ENCODE measurements around the gene ZBTB7C. TPM values are rescaled to one million over a fixed set of nuclear protein-coding genes. Genes with fewer than 3 reads are reported as not detected.

Gene ZBTB7C
- polyA plus RNA-seq, 2 of the 4 experiments (the other 2 are of a cell fraction) = 0.10 to 0.12 TPM

DNA sequence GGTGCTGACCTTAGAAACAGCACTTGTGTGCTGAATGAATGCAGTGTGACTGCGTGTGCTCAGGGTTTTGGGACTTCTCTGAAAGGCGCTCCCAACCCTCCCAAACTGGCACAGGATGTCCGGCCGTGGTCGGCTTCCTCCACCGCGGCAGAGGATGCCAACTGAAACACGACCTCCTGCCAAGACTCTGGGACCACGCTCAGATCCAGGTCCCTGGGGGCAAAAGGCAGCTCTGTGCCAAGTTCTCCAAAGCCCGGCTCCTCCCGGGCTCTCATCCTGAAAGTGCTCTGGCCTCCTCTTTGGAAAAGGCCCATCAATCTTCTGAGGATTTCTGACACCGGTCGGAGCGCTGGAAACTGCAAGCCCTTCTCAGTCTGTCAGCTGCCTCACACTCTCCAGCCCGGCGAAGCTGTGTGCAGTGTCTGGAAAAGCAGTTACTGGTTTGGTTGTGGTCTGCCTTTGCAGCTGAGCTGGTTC, 32.3 kb upstream of the ZBTB7C start:
- TF ChIP-seq ZFP36 (IDR thresholded peaks at IDR 0.05; ENCODE audit: borderline replicate concordance, partially characterized antibody) (no peak), HEYL (CRISPR knock-in tag; IDR thresholded peaks at IDR 0.05) (no peak), FOSB (CRISPR knock-in tag; IDR thresholded peaks at IDR 0.05) (no peak), TP53 (CRISPR knock-in tag; IDR thresholded peaks at IDR 0.05) (no peak), HOXB5 (CRISPR knock-in tag; IDR thresholded peaks at IDR 0.05) (no peak), JUNB (IDR thresholded peaks at IDR 0.05) (no peak), SREBF2 (IDR thresholded peaks at IDR 0.05) (no peak), POLR2AphosphoS2 (conservative IDR thresholded peaks at IDR 0.05; ENCODE audit: low read length) (no peak), RARB (CRISPR knock-in tag; IDR thresholded peaks at IDR 0.05) (no peak), TFCP2L1 (CRISPR knock-in tag; IDR thresholded peaks at IDR 0.05) (no peak), EP300 (IDR thresholded peaks at IDR 0.05) (no peak), NFE2L2 (conservative IDR thresholded peaks at IDR 0.05; ENCODE audit: low read length) (no peak), ATOH8 (CRISPR knock-in tag; IDR thresholded peaks at IDR 0.05; ENCODE audit: low read depth) (no peak), RFX5 (IDR thresholded peaks at IDR 0.05) (no peak), HDAC2 (IDR thresholded peaks at IDR 0.05) (no peak), JUN (IDR thresholded peaks at IDR 0.05) (no peak), MAFK (IDR thresholded peaks at IDR 0.05; ENCODE audit: partially characterized antibody) (no peak), KDM5A (IDR thresholded peaks at IDR 0.05) (no peak)
- TF ChIP-seq, protein P1, sequence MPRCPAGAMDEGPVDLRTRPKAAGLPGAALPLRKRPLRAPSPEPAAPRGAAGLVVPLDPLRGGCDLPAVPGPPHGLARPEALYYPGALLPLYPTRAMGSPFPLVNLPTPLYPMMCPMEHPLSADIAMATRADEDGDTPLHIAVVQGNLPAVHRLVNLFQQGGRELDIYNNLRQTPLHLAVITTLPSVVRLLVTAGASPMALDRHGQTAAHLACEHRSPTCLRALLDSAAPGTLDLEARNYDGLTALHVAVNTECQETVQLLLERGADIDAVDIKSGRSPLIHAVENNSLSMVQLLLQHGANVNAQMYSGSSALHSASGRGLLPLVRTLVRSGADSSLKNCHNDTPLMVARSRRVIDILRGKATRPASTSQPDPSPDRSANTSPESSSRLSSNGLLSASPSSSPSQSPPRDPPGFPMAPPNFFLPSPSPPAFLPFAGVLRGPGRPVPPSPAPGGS (IDR thresholded peaks at IDR 0.05) = no peak
- TF ChIP-seq, protein P2, sequence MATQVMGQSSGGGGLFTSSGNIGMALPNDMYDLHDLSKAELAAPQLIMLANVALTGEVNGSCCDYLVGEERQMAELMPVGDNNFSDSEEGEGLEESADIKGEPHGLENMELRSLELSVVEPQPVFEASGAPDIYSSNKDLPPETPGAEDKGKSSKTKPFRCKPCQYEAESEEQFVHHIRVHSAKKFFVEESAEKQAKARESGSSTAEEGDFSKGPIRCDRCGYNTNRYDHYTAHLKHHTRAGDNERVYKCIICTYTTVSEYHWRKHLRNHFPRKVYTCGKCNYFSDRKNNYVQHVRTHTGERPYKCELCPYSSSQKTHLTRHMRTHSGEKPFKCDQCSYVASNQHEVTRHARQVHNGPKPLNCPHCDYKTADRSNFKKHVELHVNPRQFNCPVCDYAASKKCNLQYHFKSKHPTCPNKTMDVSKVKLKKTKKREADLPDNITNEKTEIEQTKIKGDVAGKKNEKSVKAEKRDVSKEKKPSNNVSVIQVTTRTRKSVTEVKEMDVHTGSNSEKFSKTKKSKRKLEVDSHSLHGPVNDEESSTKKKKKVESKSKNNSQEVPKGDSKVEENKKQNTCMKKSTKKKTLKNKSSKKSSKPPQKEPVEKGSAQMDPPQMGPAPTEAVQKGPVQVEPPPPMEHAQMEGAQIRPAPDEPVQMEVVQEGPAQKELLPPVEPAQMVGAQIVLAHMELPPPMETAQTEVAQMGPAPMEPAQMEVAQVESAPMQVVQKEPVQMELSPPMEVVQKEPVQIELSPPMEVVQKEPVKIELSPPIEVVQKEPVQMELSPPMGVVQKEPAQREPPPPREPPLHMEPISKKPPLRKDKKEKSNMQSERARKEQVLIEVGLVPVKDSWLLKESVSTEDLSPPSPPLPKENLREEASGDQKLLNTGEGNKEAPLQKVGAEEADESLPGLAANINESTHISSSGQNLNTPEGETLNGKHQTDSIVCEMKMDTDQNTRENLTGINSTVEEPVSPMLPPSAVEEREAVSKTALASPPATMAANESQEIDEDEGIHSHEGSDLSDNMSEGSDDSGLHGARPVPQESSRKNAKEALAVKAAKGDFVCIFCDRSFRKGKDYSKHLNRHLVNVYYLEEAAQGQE (IDR thresholded peaks at IDR 0.05) = no peak
- DNase-seq (ENCODE audit: low read depth in 1 of 2, low spot score in 1 of 2) (no peak), ATAC-seq (no peak), FAIRE-seq (no peak)
- H3K9me3 ChIP-seq = no peaks in the 10 kb centered on the region
- ChIA-PET POLR2A (no interaction called here), CTCF (interaction anchor here (0.7 to 13.0 kb wide), 6 partner anchors 20 to 629 kb away, joined by 3 to 175 read pairs (median 4); no protein-coding TSS in a partner anchor)
- WGBS (ENCODE audit: missing lambda C conversion rate) = 50% methylated on average over 2 of the region's 16 CpGs
- no peak overlapping the region for H3K4me2 ChIP-seq
- no peak overlapping the region for H3K4me3 ChIP-seq
- no peak overlapping the region for H3K27ac ChIP-seq
- H3K4me1 ChIP-seq = peaks cover 2% of the 10 kb centered on the region; the same call in 1 of the 3 replicates

- CTCF ChIA-PET = interaction anchor here (0.9 to 13.0 kb wide), 4 partner anchors 29 to 416 kb away, joined by 3 to 175 read pairs (median 8); no protein-coding TSS in a partner anchor
- no peak for TF ChIP-seq TFCP2L1 (CRISPR knock-in tag; IDR thresholded peaks at IDR 0.05)
- TF ChIP-seq, protein P1 (IDR thresholded peaks at IDR 0.05) = no peak
- no peak for TF ChIP-seq NR3C1 (IDR thresholded peaks at IDR 0.05)
- TF ChIP-seq HEYL (CRISPR knock-in tag; IDR thresholded peaks at IDR 0.05) = no peak
- no peak for TF ChIP-seq CHD2 (IDR thresholded peaks at IDR 0.05; ENCODE audit: low read length, partially characterized antibody)
- no peak for TF ChIP-seq TP53 (CRISPR knock-in tag; IDR thresholded peaks at IDR 0.05)
- no peak for TF ChIP-seq ESRRA (IDR thresholded peaks at IDR 0.05; ENCODE audit: borderline replicate concordance, low read length)
- no peak for TF ChIP-seq FOSB (CRISPR knock-in tag; IDR thresholded peaks at IDR 0.05)
- no peak for TF ChIP-seq EHF (CRISPR knock-in tag; IDR thresholded peaks at IDR 0.05)
- TF ChIP-seq RNF2 (IDR thresholded peaks at IDR 0.05; ENCODE audit: borderline replicate concordance, low read depth) = no peak
- TF ChIP-seq, protein P3, sequence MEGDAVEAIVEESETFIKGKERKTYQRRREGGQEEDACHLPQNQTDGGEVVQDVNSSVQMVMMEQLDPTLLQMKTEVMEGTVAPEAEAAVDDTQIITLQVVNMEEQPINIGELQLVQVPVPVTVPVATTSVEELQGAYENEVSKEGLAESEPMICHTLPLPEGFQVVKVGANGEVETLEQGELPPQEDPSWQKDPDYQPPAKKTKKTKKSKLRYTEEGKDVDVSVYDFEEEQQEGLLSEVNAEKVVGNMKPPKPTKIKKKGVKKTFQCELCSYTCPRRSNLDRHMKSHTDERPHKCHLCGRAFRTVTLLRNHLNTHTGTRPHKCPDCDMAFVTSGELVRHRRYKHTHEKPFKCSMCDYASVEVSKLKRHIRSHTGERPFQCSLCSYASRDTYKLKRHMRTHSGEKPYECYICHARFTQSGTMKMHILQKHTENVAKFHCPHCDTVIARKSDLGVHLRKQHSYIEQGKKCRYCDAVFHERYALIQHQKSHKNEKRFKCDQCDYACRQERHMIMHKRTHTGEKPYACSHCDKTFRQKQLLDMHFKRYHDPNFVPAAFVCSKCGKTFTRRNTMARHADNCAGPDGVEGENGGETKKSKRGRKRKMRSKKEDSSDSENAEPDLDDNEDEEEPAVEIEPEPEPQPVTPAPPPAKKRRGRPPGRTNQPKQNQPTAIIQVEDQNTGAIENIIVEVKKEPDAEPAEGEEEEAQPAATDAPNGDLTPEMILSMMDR (IDR thresholded peaks at IDR 0.05) = no peak
- TF ChIP-seq, protein P4, sequence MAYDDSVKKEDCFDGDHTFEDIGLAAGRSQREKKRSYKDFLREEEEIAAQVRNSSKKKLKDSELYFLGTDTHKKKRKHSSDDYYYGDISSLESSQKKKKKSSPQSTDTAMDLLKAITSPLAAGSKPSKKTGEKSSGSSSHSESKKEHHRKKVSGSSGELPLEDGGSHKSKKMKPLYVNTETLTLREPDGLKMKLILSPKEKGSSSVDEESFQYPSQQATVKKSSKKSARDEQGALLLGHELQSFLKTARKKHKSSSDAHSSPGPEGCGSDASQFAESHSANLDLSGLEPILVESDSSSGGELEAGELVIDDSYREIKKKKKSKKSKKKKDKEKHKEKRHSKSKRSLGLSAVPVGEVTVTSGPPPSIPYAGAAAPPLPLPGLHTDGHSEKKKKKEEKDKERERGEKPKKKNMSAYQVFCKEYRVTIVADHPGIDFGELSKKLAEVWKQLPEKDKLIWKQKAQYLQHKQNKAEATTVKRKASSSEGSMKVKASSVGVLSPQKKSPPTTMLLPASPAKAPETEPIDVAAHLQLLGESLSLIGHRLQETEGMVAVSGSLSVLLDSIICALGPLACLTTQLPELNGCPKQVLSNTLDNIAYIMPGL (CRISPR knock-in tag; IDR thresholded peaks at IDR 0.05; ENCODE audit: borderline replicate concordance) = no peak
- no peak for TF ChIP-seq JUN (IDR thresholded peaks at IDR 0.05)
These were observed 31.7 kb upstream of the ZBTB7C start for GRCh38 chr18:48440924-48441323.

More at GRCh38 chr18:48440924-48441323, 31.7 kb upstream of the ZBTB7C start:
- ATAC-seq (no peak), FAIRE-seq (no peak), DNase-seq (ENCODE audit: low read depth in 1 of 2, low spot score in 1 of 2) (no peak)
- Histone ChIP-seq H3K4me2 (no peak overlapping the region), H3K4me1 (peaks cover 2% of the 10 kb centered on the region; the same call in 1 of the 3 replicates), H3K9me3 (no peaks in the 10 kb centered on the region), H3K4me3 (no peak overlapping the region), H3K27ac (no peak overlapping the region)
- POLR2A ChIA-PET = no interaction called here
- 33% methylated on average over 8 of the region's 9 CpGs for WGBS (ENCODE audit: missing lambda C conversion rate)

Data from A549 (cell line).